H4 (cell line): ENCODE measurements around the gene TMEM131L. TPM values are rescaled to one million over a fixed set of nuclear protein-coding genes. Genes with fewer than 3 reads are reported as not detected.
"Not testable (repeated sequence)": the region's sequence is repeated elsewhere in the genome, so short reads cannot be mapped to it uniquely, and the experiment has no call there.

Source experiments
- DNase-seq: peaks from one replicate; pipeline ENCODE4 v3.0.0-alpha.2; 2015; ENCODE audit warnings: low spot score
- total RNA-seq: library from RNA; depleted of rRNA; stranded (reverse); fragments of >200 nt; shearing (Covaris generic); gene quantifications from 2 replicates; pipeline ENCODE4 v1.2.3, GENCODE V29; 2014

TMEM131L gene
- total RNA-seq, 1 experiment from 2014 or later, result 14.2 TPM

DNA sequence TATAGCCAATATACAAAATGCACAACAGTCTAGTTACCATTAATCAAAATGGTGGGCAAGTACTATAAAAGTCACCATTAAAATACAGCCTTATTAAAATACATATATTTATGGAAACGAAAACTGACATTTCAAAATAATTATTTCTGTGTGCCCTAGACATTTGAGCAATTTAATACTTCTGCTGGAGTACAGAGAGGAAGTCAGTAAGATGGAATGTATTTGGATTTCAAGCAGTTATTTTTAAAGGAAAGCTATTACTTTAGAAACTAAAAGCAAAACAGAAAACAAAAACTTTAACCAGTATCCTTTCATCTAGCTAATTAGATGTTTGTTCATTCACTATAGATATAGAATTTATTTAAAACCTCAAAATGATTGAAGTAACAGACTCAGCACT, 180.1 kb downstream of the TMEM131L start:
- no peak for DNase-seq

DNA sequence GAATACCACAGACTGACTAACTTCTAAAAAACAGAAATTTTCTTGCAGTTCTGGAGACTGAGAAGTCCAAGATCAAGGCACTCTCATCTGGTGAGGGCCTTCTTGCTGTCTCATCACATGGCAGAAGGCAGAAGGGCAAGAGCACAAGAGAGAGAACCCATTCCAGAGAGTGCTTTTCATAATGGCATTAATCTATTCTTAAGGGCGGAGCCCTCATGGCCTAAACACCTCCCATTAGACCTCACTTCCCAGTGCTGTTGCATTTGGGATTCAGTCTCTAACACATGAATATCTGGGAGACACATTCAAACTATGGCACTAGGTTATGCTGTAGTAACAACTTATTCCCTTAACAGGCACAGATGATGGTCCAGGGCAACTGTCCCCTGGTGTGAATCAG, 180.8 kb downstream of the TMEM131L start:
- no peak for DNase-seq

DNA sequence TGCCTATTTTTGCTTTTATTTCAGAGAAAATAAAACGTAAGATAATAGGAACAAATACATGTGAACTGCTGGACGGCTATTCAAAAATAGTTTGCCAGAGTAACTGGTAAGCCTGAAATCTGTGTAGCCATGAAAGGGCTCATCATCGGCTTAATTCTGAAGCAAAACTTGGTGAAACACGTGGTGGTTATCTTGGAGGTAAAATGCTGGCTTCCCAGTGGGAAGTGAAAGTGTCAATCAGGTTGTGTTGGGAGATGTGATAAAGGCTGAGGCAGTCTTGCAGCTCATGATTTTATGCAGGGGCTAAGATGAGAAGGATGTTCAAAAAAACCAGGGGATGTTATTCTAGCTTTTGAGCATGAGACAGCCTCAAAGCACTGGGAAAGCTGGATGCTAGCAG, 181.8 kb downstream of the TMEM131L start:
- no peak for DNase-seq

DNA sequence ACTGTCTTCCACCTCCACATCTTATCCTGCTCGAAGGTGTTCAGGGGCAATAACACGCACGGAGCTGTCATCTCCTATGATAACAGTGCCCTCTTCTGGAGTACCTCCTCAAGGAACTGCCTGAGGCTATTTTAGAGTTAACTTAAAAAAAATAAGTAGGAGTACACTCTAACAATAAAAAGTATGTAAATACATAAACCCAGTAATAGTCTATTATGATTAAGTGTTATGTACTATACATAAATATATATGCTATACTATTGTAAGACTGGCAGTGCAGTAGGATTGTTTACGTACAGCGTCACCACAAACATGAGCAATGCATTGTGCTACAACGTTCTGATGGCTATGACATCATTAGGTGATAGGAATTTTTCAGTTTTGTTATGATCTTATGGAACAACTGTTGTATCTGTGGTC, 183.4 kb downstream of the TMEM131L start:
- DNase-seq, result peak; percentile 26

DNA sequence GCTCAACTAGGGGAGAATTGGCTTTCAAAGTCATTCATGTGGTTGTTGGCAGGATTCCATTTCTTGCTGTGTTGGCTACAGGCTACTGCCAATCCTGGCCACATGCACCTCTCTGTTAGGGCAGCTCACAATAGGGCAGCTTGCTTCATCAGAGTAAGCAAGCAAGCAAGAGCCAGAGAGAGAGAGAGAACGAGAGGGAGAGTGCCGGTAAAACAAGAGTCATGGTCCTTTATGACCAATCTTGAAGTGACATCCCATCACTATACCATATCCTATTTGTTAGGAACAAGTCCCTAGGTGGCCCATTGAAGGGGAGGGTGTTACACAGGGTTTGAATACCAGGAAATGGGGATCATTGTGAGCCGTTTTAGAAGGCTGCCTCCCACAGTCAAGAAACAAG, 185.0 kb downstream of the TMEM131L start:
- DNase-seq, result no peak

DNA sequence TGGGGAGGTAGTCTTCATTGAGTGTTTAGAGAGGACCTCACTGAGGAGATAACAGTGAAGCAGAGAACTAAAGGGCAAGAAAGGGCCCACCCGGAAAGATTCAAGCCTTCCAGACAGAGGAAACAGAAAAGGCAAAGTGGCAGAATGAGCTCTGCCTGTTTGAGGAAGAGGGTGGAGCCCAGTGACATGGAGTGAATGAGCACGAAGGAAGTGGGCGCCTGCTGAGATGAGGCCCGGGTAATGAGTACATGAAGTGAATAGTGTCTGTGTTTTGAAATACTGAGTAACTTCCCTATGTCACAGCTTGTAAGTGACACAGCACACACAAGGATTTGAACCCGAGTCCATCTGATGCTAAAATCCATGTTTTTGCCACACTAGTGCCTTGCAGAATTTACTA, 185.4 kb downstream of the TMEM131L start:
- DNase-seq, result no peak

DNA sequence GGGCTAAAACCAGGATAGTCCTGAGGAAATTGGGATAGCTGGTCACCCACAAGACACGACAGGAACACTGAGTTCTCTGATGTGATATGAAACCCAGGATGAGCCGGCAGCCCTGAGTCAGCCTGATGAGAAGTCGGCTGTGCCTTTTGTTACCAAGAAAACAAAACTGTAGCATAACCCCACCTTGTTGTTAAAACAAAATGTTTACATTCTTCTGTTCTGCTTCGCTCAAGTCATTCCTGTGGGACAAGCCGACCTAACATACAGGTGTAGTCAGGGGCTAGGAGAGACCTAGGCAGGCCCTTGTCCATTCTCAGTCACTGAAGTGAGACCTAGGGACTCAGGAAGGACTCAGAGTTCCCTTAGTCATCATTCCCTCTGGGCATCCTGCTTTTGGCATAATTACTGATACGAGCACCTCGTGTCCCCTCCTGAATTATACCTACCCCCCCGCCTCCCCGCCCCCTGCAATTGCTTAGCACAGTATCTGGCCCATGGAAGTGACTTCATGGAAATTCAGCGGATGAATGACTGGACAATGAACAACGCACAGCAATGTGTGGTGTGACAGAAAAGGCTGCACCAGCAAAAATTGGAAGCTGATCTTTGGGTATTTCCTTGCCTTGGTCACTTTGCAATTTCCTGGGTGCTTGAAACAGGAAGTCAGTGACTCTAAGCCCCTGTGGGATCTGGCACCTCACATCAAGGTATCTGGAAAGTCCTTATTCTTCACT, 186.1 kb downstream of the TMEM131L start:
- no peak for DNase-seq

DNA sequence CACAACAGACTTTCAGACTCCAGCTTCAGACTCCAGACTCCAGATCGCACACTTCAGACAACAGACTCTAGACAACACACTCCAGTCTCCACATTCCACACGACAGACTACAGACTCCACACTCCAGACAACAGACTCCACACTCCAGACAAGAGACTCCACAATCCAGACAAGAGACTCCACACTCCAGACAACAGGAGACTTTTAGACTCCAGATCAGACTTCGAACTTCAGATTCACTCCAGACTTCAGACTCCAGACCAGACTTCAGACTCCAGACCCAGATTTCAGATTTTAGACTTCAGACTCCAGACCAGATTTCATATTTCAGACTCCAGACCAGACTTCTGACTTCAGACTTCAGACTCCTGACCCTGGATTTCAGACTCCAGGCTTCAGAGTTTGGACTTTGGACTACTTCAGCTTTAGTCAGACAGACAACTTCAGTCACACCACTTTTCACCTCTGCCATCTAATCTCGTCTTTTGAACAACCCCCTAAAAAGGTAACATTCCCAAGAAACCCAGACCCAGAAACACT, 188.9 kb downstream of the TMEM131L start:
- DNase-seq, result no peak

DNA sequence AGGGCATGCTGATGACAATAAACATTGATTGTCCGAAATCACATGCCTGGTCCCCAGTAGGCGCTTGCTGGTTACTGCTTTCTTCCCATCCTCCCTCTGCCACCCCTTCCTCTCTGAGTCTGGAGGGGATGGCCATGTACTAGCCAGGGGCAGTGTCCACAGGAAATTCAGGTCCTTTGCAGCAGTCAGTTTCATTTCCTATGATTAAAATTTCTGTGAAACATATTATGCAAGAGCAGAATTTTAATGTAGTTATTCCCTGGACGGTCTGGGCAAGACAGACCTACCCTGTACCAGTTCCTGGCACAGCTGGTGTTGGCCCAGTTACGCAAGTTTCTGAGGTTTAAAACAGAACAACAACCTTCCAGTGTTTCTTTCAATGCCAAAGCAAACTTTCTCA, 189.8 kb downstream of the TMEM131L start:
- no peak for DNase-seq

DNA sequence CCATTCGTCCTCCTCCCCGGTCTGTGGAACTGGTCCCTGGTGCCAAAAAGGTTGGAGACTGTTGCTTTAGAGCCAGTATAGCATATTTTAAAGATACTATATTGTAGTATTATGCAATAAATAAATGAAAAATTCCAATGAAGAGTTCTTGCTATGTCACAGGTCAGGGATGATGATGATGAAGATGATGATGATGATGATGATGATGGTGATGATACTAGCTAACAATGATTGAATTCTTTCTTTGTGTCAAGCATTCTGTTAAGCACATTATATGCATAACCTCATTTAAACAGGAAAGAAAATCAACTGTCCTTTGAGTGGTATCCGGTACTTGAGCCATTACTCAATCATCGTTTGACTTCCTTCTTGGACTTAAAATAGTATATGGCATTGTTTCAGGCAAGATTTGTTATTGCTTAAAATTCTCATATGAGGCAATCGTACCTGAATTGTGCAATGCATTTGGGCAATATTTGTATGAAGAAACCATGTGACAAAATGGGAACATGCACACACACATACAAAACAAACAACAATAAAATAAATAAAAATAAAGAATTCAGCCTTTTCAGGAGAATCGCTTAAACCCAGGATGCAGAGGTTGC, 195.2 kb downstream of the TMEM131L start:
- no peak for DNase-seq

DNA sequence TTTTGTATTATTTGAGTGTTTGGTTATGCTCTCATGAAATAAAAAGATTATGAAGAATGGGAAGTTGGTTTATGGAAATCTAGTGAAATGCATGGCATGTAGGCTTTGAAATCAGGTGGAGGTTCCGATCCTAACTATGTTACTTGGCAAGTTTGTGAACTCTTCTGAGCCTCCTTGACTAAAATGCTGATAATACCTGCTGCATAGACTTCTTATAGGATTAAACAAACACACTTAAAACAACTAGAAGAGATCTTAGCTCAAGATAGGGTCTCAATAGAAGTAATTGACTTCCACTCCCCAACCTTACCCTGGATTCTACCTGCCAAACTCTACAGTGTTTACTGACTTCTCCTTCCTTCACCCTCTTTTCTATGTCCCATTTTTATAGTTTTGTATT, 195.7 kb downstream of the TMEM131L start:
- no peak for DNase-seq

DNA sequence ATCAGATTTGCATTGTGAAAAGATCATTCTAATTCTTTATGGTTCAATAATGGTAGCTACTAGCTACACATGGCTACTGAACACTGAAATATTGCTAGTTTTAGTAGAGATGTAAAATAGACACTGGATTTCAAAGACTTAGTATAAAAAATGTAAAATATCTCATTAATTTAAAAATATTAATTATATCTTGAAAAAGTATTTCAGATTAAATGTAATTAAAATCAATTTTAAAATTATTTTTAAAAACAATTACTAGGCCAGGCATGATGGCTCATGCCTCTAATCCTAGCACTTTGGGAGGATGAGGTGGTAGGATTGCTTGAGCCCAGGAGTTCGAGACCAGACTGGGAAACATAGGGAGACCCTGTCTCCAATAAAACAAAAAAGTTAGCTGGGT, 197.5 kb downstream of the TMEM131L start:
- no peak for DNase-seq

DNA sequence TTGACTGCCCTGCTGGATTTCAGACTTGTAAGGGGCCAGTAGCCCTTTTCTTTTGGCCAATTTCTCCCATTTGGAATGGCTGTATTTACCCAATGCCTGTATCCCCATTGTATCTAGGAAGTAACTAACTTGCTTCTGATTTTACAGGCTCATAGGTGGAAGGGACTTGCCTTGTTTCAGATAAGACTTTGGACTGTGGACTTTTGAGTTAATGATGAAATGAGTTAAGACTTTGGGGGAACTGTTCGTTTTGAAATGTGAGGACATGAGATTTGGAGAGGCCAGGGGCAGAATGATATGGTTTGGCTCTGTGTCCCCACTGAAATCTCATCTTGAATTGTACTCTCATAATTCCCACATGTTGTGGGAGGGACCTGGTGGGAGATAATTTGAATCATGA, 200.3 kb downstream of the TMEM131L start:
- not testable (repeated sequence) for DNase-seq

DNA sequence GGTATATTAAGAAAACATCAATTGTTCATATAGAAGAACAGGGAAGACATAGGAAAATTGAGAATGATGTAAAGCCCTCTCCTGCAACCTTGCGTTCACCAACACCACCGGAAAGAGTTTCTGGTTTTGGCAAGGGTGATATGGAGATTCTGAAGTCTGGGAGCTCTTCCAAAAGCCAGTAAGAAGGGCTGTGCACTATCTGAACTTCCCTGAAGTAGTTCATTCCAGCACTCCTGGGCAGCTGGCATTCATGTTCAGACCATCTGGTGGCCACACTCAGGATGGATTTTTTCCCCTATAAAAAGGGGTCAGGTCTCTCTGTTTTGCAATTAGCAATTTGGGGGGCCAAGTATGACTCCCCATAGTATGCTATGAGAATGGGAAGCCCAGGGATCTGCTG, 202.5 kb downstream of the TMEM131L start:
- DNase-seq, result no peak

DNA sequence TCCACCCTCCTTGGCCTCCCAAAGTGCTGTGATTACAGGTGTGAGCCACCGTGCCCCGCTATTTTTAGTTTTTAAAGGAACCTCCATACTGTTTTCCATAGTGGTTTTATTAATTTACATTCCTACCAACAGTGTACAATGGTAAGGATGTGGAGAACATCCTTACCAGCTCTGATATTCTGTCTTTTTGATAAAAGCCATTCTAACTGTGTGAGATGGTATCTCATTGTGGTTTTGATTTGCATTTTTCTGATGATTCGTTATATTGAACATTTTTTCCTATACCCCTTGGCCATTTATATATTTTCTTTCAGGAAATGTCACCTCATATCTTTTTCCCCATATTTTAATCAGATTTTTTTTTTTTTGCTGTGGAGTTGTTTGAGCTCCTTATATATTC, 203.7 kb downstream of the TMEM131L start:
- DNase-seq, result no peak

DNA sequence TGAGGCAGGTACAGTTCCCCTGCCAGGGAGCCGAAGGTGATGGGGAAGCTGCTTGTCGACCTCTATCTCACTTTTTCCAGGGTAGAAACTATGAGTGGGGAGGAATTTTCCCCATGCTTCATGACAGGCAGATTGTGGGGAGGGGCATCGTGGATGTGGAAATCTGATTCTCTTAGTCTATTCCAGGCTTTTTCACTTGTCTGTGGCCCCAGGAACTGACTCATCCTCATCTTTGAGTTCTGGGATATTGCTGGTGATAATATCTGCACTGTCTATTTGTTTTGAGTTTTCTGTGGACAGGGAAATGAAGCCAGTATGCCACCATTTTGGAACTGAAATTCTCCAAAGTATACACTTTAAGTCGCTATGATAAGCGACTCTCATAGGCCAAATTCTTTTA, 210.3 kb downstream of the TMEM131L start:
- no peak for DNase-seq

DNA sequence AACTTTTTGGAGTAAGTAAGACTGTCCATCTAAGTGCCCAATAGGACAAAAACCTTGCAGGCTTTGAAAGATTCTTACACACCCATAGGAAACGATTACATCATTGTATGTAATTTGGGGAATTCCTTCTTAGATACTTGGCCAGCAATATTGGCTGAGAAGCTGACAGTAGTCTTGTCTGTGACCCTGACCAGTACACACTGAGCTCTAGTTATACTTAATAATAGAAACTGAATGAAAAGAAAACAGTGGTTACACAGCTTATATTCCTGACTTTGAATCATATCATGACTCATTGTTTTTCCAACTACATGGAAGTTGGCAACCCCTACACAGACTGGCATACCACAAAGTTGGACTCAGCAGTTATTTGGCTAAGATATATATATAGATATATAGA, 210.8 kb downstream of the TMEM131L start:
- peak; percentile 59 for DNase-seq

DNA sequence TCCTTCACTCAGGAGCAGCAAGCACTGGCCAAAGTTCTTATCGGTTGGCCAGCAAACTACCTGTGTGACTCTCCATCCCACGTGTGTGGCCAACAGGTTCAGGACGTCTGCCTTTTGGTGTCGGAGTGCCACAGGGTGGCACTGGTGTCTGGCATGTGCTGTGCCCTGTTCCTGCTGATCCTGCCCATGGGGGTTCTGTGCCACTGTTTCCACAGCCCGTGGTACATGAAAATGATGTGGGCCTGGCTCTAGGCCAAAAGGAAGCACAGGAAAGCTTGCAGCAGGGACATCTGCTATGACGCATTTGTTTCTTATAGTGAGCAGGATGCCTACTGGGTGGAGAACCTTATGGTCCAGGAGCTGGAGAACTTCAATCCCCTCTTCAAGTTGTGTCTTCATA, 213.3 kb downstream of the TMEM131L start:
- no peak for DNase-seq

DNA sequence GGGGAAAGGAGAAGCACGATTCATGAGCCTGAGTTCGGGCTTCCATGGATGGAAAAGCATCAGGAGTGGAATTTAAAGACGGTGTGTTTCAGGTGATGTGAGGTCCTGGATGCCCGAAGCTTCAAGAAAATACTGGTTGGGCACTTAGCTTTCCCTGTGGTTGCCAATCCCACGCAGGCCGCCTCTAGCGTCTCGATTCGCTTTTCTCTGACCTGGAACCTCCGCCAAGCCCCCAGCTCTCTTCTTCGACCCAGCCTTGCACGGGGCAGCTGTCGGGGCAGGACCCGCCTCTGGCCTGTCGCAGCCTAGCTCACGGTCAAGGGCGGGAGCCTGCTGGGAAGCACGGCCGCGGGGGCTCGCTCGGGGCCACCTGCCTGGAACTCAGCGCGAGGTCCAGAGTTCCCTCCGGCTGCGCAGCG, 217.6 kb downstream of the TMEM131L start:
- DNase-seq, result no peak

DNA sequence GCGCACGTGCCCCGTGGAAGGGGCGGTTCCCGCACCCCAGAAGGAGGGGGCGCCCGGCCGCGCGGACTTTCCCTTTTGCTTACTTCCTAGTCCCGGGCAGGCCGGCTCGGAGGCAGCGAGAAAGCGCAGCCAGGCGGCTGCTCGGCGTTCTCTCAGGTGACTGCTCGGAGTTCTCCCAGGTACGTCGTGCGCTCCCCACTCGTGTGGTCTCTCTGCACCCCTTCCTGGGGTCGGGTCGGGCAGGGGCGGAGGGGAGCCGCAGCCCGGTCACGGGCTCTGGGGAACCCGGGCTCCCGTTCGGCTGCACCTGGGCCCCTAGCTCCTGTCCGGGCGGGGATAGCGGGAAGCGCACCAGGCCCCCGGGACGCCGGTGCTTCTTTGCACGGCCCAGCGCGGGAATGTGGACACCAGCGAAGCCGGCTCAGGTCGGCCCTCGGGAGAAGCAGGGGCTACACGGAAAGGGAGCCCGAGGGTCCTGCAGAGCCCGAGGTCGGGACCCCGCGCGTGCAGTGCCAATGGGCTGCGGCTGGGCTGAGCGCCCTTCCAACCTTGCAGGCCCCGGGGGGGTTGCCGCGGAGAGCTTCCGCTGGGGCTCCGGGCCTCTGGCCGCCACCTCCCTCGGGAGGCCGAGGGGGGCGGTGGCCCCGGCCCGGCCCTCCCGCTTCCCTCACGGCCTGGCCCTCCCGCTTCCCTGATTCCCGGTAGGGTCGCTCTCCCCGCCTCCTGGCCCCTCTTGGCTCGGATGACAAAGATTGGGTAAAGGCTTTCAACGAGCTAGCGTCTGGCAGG, 218.2 kb downstream of the TMEM131L start, which contains the start of gene TLR2:
TLR2 (plus strand) TSS at position 99 of the 789 bp plus-strand sequence. CDS start 18,628 bp downstream, outside the sequence.
- DNase-seq, result no peak

DNA sequence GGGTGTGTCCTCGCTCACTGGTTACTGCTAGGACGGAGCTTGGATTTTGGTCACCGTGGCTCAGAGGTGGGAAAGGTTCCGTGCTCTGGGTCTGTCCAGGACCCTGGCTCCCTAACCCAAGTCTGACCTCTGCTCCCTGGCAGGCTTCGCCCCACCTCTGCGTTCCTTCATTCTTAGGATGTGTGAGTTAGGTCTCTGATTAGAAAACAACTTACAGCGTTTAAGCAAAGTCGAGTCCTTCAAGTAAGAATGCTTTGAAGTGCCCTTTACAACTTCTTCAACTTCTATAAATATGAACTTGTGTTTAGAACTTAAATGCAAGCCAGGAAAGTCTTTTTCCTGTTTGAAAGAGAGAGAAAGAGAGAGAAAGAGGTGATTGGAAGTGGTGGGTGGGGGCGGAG, 218.8 kb downstream of the TMEM131L start:
- no peak for DNase-seq
